Measurements from ENCODE around the gene SNRPD3. TPM values are rescaled to one million over a fixed set of nuclear protein-coding genes. Genes with fewer than 3 reads are reported as not detected.

Gene SNRPD3
- 100 to 1,000 TPM; 221 to 231 (median 227) TPM for polyA plus RNA-seq (ENCODE audit: insufficient read length in 3 of 3)

DNA sequence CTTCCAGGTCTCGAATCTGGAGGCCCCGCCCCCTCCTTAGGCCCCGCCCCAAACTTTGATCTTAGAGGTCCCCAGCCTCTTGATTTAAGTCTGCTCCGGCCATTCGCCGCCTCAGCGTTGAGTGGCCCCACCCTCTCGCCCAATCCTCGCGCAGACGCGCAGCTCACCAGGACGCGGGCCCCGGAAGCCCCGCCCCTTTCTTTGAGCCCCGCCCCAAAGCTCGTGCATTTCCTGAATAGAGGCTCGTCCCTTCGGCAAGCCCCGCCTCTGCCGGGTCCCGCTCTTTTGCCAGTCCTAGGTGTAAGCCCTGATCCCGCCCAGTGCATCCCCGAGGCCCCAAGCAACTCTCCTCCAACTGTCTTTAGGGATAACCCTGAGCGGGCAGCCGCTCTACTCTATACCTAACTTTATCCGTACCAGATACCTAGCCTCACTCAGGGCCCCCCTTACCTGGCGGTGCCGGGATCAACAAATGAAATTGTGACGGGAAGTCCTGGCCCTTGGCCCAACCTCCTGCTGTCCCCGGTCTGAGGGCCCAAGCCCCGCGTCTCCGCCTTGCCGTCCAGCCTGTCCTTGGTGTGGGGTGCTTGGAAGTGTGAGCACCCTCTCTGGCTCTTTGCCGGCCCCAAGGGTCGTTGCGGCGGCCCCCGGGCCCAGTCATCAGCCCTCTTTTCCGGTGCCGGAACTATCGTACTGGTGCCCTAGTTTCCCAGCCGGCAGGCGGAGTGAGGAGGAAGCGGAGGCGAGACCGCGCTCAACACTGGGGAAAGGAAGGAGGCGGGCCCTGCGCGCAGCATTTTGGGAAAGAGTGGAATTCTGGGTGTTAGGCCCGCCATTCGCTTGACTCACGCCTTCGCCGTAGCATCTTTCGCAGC, at the start of gene SNRPD3:
Gene SNRPD3, plus strand, starts transcription at position 835 of the 875 bp plus-strand sequence. CDS start 1,676 bp downstream, outside the sequence.
- peak; percentile 92 to 98 (median 98) for DNase-seq (ENCODE audit: low read depth in 3 of 3, low spot score in 2 of 3)

DNA sequence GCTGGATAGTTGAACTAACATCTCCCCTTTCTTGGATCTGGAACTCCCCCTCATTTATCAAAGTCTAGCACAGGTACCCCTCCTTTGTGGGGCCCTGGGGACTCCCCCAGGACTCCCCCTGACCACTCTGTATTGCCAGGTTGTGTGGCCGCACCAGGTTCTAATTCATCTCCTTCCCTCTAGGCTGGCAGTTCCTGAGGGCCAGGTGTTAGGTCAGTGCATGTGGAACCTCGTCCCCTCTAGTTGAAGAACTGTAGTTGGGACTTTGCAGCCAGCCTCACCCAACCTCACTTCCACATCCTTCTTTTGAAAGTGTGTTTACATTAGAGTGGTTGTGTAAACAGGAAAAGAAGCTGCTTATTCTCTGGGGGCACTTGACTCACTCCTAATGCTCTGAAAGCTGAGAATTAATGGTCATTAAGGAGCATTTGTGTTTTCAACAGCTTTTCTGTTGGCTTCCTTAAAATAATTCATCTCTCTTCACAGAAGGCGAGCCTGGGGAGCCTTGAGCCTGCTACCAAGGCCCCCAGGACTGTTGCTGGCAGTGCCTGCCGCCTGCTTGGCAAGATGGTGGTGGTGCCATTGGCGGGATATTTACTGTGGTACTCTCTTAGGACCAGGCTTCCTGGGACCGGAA, 48.9 kb upstream of the SNRPD3 start:
- DNase-seq (ENCODE audit: low read depth in 3 of 3, low spot score in 2 of 3), result no peak

DNA sequence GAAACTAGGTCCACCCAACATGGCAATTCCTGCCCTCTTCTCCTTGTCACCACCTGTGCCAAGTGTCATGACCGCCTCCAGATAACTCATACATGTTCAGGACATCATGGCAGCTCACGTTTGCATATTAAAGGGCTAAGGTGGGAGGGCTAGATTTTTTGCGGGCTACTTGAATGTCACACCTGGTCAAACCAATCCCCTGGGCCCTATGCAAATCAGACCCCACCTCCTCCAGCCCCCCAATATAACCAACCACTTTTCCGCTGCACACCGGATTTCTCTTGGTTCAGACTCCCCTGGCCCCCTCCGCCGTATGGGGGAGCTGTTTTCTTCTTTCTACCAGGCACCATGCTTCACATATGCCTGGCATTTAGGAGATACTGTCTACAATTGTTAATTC, 48.1 kb upstream of the SNRPD3 start:
- no peak for DNase-seq (ENCODE audit: low read depth in 3 of 3, low spot score in 2 of 3)

DNA sequence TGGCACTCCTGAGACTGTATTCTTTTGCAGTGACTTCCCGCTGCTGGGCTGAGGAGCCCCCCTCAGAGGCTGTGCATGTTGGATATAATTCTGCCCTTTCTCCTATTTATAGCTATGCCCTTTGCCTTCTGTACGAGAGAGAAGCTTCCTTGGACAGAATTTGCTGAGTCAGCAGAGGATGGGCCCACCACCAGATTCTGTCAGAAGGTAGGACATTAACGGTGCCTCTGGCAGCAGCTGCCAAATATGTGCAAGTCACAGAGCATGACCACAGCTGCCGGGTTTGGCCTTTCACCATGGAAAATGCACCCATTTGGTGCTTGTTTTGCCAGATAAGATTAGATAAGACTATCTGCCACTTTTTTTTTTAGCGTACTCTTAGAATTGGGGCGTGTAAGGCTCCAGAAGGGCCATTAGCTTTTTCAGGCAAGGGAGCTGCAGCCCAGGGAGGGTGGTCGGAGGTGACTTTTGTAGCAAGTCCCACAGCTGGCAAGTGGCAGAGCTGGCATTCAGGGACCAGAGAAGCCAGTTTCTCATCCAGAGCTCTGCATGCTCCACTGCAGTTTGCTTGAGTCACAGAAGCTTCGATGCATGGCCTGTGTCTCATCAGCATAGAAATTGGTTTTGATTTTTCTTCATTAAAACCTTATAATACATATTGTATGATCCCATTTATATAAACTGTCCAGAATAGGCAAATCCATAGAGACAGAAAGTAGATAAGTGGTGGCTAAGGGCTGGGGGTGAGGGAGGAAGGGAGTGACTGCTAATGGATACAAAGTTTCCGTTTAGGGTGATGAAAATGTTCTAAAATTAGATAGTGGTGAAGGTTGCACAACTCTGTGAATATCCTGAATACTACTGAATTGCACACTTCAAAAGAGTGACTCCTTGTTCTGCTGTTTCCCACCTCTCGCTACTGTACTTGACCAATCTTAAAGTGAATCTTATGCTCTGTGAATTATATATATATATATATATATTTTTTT, 44.9 kb upstream of the SNRPD3 start:
- no peak for DNase-seq (ENCODE audit: low read depth in 3 of 3, low spot score in 2 of 3)

DNA sequence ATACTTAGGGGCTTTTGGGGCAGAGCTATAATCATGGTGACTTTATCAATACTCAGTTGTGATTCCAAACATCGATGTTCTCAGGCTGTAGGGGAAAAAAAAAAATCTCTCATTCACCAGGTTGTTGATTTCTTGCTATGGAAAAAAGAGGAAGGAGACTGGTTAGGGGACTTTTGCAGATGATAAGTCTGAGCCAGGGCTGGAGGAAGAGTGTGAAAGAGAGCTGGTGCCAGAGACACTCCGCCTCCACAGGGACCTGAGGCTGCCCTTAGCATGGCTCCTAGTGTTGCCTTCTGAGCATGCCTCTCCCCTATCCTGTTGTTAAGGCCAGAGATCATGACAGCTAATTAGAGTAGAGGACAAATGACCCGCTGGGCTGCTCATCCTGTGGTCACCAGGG, 43.8 kb upstream of the SNRPD3 start:
- no peak for DNase-seq (ENCODE audit: low read depth in 3 of 3, low spot score in 2 of 3)

DNA sequence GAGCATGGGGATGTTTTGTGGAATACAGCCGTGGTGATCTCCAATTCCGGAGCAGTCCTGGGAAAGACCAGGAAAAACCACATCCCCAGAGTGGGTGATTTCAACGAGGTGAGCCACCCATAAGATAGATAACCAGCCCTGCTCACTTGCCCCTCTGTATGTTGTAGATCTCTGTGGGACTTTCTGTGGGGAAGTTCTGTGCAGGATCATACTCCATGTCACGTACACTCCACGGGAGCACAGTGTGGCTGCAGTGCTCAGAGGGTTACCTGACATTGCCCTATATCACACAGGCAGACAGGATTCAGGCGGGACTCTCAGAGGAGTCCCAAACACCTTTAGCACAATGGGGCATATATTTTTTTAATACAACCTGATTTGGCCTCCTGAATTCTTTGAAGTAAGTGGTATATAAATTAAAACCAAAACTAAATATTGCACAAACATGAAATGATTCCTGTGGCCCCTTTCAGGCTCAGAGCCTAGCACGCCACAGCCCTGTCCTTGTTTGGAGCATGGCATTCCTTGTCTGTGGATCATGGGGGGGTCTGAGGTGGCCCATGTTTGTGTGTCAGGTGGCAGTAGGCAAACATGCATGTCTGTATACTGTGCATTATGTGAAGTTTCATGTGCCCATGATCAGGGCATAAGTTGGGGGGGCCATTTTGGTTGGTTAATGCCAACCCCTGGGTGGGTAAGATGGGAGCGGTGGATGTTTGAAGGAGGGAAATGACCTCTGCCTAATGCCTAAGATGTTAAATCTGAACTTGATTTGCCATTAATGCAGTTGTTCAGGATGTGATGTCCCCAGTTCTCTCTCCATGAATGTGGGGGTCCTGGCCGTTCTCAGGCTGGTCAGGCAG, 42.2 kb upstream of the SNRPD3 start:
- DNase-seq (ENCODE audit: low read depth in 3 of 3, low spot score in 2 of 3), result no peak

DNA sequence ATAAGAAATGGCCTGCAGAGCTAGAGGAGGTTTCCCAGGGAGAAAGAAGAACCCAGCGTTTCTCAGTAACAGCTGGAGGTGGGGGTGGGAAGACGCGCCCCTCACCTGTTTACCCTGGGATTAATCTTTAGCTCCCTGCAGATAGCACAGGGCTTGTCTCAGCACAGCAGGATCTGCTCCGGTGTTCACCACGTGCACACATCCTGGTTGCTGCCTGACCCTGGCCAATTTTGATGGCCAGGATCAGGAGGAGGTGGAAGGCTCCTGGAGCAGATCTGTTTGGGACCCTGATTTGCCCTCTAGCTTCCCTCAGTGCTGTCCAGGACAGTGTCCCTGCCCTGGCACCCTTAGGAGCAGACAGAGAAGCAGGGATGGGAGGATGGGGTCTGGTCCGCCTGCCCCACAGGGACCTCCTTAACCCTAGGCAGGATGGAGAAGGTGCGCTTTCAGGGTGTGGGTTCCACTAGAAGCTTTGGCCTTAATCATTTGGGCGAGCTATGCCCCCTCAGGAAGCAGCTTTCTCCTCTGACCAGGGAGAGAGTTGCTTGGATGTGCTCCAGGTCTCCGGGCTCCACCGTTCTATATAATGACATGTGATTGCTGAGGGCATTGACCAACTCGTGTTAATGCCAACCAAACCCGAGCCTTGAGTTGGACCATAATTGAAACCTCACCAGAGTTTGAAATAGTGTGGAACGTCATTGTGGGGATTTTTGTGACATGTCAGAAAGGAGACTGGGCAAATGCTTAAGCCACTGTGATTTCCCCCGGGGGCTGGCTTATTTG, 41.4 kb upstream of the SNRPD3 start:
- DNase-seq (ENCODE audit: low read depth in 3 of 3, low spot score in 2 of 3), result no peak

DNA sequence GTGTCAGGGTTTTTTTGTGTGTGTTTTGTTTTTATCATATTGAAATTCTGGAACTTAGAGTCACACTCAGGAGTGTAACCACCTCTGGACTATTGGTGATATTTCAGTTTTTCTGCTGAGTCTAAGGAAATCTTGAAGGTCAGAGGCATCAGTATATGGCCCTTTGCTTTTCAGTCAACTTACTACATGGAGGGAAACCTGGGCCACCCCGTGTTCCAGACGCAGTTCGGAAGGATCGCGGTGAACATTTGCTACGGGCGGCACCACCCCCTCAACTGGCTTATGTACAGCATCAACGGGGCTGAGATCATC, 40.8 kb upstream of the SNRPD3 start:
- no peak for DNase-seq (ENCODE audit: low read depth in 3 of 3, low spot score in 2 of 3)

DNA sequence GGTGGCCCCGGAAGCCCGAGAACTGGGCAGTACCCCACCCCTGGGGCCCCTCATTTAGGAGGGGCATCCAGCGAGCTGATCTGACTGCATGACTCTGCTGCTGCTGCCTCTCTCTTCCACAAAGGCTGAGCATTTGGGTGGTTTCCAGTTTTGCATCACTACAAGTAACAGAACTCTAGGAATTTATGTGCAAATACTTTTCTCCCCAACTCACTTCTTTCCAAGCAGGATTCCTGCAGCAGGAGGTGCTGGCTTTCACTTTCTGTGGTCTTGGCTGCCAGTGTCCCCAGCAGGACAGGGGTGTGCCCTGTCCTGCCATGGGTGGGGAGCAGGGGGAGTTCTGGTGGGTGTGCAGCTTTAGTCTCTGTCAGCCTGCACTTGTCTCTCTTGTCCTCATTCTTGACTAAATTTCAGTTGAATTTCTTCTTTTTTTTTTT, 39.5 kb upstream of the SNRPD3 start:
- DNase-seq (ENCODE audit: low read depth in 3 of 3, low spot score in 2 of 3), result peak in 1 of 3 donors; percentile 38

DNA sequence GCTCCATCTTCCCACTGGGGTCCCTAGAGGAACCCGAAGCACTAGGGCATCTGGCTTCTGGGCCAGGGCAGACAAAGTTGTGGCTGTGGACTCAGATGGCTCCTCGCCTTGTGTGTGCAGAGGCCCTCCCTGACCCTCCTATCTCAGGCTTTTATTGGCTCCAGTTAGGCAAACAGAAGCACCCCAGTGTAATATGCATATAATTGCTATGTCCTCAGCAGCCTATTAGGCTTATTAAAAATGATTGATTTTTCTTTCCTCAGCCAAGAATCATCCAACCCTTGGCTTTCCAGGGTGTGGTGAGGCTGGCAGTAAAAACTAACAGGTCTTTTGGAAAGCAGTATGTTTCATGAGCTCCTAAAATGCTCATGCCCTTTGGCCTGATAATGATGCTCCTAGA, 38.4 kb upstream of the SNRPD3 start:
- no peak for DNase-seq (ENCODE audit: low read depth in 3 of 3, low spot score in 2 of 3)

DNA sequence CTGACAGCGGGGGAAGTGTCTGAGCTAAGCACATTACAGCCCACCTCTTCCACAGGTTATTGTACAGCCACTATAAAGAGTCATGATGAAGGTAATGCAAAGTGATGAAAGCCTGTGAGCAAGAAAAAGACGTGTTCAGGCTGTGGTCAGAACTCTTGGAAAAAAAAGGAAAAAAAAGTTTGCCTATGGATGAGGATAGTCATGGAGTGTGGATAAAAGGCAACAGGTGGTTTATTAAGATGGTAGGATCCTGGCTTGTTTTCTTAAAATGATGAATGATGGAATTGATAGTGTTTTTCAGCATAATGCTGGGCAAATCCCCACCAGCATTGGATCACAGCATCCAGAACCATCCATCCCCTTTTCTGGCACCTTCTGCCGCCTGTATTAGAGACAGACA, 37.6 kb upstream of the SNRPD3 start:
- DNase-seq (ENCODE audit: low read depth in 3 of 3, low spot score in 2 of 3), result no peak

DNA sequence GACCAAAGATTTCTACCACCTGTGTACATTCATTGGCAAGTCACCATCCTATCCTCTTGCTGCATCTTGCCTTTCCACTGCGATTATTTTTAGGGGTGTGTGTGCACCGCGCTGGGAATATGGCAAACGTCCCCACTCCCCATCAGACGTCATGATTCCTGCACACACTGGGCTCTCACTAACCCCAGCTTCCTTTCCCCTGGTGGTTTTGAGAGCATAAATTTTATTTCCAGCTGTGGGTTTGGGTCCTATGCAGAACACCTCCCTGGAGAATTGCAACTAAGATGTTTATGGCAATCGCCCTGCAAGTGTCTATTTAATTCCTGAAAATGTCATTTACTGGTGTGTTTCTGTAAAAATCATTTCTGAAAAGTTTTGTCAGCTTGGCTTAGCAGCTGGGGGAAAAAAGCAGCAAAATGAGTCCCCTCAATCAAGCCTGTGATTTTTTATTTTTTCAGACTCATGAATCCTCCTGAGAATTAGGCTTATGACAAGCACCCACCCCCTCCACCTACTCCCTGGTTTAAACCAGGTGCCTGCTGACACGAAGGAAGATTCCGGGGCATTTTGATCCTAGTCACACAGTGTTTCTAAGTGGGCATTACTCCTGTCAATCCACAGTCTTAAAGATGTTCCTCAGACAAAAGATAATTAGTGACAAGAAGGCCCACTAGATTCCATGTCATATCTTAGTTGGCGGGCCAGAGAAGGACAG, 36.9 kb upstream of the SNRPD3 start:
- no peak for DNase-seq (ENCODE audit: low read depth in 3 of 3, low spot score in 2 of 3)

DNA sequence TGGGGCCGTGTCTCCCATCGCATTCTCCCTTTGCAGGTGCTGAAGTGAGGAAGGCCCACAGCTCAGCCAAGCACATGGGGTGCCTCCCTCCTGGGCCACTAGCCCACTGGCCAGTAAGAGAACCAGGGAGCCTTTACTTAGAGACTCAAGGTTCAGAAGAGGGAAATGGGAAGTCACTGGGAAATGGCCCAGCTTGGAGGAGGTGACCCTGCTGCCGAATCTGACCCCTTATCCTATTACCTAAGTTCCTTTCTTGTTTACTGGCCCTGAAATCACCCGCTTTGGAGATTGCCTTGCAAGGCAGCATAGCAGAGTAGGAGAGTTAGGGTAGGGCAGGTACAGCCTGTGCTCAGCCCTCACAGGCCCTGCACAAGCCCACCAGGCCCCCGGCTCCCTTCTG, 36.3 kb upstream of the SNRPD3 start:
- no peak for DNase-seq (ENCODE audit: low read depth in 3 of 3, low spot score in 2 of 3)

DNA sequence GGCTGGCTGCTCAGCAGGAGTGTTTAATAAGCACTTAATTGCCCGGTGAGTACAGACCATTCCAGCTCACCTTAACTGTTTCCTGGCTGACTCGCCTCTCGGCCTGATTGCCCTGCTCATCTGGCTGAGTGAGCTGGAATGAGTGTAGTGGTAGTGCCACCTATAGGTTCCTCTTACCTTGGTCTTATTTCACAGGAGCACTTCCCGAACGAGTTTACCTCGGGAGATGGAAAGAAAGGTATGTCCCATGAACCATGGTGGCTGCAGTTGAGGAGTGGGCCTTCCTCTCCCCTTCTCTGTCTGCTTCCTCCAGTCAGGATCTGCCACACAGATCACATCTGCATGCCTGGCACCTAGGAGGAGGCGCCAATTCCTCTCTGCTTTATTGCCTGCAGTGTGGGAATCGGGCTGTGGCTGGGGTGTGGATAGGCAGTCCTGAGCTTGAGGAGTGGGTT, 34.0 kb upstream of the SNRPD3 start:
- DNase-seq (ENCODE audit: low read depth in 3 of 3, low spot score in 2 of 3), result peak; percentile 33 to 52 (median 50)

DNA sequence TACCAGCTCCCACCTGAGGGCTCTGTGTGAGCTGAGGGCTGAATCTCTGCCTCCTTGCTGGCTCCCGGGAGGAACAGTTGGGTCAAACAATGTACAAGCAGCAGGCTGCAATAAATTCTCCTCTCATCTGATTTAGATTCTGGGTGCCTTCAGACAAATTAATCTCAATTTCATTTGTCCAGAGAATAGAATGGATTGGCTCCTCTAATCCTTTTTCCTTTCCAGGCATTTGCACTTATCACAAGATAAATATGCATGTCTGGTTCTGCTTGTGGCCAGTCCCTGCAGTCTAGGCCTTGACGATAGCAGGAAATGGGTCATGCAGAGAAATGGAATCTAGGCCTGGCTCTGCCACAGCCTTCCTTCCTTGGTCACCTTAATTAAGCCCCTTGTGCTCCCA, 31.9 kb upstream of the SNRPD3 start:
- DNase-seq (ENCODE audit: low read depth in 3 of 3, low spot score in 2 of 3), result no peak

DNA sequence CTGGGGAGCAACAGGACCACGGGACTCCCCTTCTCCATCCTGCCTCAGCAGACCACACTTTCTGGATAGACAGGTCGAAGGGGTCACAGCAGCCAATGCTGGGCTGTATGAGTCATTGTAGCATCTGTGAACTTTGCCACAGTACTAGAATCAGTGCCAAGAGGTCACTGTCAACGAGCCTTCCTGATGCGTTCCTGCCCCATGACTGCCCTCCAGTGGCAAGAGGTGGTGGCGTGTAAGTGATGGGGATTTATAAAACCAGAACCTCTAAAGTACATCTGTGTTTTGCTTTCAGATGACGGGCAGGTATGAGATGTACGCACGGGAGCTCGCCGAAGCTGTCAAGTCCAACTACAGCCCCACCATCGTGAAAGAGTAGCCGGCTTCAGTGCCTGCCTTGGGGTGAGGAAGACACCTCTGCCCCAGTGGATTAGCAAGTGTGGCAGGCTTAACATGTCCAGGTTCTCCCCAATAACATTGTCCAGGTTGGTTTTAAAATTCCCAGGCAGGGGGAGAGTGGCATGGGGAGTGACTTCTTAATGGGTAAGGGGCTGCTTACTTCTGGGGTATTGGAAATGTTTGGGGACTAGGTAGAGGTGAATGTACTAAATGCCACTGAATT, 30.3 kb upstream of the SNRPD3 start:
- no peak for DNase-seq (ENCODE audit: low read depth in 3 of 3, low spot score in 2 of 3)

DNA sequence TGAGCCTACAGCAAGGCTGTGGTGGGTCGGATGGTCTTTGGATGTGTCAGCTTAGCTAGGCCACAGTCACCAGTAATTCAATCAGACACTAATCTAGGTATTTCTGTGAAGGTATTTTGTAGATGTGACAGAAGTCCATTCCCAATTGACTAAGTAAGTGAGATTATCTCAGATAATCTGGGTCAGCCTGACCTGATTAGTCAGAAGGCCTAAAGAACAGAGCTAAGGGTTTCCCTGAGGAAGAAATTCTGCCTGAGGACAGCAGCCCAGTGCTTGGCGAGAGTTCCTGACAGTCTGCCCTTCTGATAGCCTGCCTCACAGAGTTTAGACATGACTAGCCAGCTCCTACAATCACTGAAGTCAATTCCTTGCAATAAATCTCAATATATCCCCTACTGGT, 29.6 kb upstream of the SNRPD3 start:
- DNase-seq (ENCODE audit: low read depth in 3 of 3, low spot score in 2 of 3), result no peak

DNA sequence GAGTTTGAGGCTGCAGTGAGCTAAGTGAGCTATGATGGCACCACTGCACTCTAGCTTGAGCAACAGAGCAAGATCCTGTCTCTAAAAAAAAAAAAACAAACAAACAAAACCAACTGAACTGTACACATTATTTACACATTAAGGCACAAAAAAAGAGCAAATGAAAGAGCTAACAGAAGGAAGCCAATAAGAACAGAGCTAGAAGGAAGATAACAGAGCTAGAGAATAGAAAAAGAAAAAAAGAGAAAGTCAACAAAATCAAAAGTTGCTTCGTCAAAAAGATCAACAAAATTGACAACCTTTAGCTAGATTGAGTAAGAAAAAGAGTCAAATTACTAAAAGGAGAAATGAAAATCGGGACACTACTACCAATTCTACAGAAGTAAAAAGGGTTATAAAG, 25.9 kb upstream of the SNRPD3 start:
- no peak for DNase-seq (ENCODE audit: low read depth in 3 of 3, low spot score in 2 of 3)
